ENCODE measurements around the gene SARDH.
"Not testable (repeated sequence)": the region's sequence is repeated elsewhere in the genome, so short reads cannot be mapped to it uniquely, and the experiment has no call there.

The SARDH gene

DNA sequence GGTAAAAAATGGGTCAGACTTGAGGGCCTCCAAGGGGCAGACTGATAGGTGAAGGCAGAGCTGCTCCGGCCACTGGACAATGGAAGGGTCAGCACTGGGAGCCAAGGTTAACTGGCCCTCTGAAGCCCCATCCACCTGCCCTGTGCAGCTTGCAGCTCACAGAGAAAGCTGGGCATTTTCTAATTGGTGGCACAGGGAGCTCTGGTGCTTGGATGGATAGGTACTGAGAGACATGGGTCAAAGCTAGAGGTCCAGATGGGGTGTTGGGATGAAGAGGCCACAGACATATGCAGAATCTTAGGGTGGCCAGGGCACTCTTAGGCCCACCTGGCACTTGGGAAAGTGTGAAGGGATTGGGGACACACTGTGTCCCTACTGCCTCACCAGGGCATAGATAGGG is 29.5 kb upstream of the SARDH start:
- Histone ChIP-seq H3K4me1 (ENCODE audit: control insufficient read depth, insufficient read depth, low read length, poor library complexity, severe bottlenecking) (no peaks in the 10 kb centered on the region), H3K27ac (ENCODE audit: insufficient read depth, low read length, poor library complexity, severe bottlenecking) (no peak overlapping the region), H3K27me3 (replicated peaks; ENCODE audit: control insufficient read depth, insufficient read depth, low read length, poor library complexity, severe bottlenecking) (no peaks in the 10 kb centered on the region), H3K4me3 (ENCODE audit: insufficient read depth, low read depth, low read length, poor library complexity, severe bottlenecking) (no peak overlapping the region), H3K36me3 (ENCODE audit: control insufficient read depth, insufficient read depth, low read length) (no peaks in the 10 kb centered on the region), H3K9me3 (ENCODE audit: control insufficient read depth, low read length) (peaks cover 3% of the 10 kb centered on the region)
- DNase-seq, result no peak

DNA sequence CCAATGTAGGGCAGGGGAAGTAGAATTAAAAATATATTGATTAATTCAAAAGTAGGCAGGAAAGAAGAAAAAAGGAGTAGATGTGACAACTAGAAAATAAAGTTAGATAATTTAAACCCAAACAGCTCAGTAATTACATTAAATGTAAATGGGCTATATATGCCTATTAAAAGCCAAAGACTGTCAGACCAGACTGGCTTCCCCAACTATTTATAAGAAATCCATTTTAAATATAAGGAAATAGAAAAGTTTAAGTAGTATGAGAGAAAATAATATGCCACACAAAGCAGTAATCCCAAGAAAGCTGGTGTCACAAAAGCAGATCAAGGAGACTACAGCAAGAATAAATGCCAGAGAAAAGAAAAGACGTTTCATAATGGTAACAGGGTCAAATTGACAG is 28.9 kb upstream of the SARDH start:
- H3K36me3 ChIP-seq (ENCODE audit: control insufficient read depth, insufficient read depth, low read length), result no peaks in the 10 kb centered on the region
- no peaks in the 10 kb centered on the region for H3K27me3 ChIP-seq (replicated peaks; ENCODE audit: control insufficient read depth, insufficient read depth, low read length, poor library complexity, severe bottlenecking)
- no peak overlapping the region for H3K4me3 ChIP-seq (ENCODE audit: insufficient read depth, low read depth, low read length, poor library complexity, severe bottlenecking)
- no peak overlapping the region for H3K27ac ChIP-seq (ENCODE audit: insufficient read depth, low read length, poor library complexity, severe bottlenecking)
- peaks cover 3% of the 10 kb centered on the region for H3K9me3 ChIP-seq (ENCODE audit: control insufficient read depth, low read length)
- H3K4me1 ChIP-seq (ENCODE audit: control insufficient read depth, insufficient read depth, low read length, poor library complexity, severe bottlenecking), result no peaks in the 10 kb centered on the region
- DNase-seq, result no peak

DNA sequence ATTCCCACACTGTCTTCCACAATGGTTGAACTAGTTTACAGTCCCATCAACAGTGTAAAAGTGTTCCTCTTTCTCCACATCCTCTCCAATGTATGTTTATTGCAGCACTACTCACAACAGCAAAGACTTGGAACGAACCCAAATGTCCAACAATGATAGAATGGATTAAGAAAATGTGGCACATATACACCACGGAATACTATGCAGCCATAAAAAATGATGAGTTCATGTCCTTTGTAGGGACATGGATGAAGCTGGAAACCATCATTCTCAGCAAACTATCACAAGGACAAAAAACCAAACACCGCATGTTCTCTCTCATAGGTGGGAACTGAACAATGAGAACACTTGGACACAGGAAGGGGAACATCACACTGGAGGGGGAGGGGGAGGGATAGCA is 28.1 kb upstream of the SARDH start:
- not testable (repeated sequence) for H3K27me3 ChIP-seq (replicated peaks; ENCODE audit: control insufficient read depth, insufficient read depth, low read length, poor library complexity, severe bottlenecking); H3K9me3 ChIP-seq (ENCODE audit: control insufficient read depth, low read length); H3K4me3 ChIP-seq (ENCODE audit: insufficient read depth, low read depth, low read length, poor library complexity, severe bottlenecking); H3K36me3 ChIP-seq (ENCODE audit: control insufficient read depth, insufficient read depth, low read length); H3K27ac ChIP-seq (ENCODE audit: insufficient read depth, low read length, poor library complexity, severe bottlenecking); DNase-seq; H3K4me1 ChIP-seq (ENCODE audit: control insufficient read depth, insufficient read depth, low read length, poor library complexity, severe bottlenecking)

DNA sequence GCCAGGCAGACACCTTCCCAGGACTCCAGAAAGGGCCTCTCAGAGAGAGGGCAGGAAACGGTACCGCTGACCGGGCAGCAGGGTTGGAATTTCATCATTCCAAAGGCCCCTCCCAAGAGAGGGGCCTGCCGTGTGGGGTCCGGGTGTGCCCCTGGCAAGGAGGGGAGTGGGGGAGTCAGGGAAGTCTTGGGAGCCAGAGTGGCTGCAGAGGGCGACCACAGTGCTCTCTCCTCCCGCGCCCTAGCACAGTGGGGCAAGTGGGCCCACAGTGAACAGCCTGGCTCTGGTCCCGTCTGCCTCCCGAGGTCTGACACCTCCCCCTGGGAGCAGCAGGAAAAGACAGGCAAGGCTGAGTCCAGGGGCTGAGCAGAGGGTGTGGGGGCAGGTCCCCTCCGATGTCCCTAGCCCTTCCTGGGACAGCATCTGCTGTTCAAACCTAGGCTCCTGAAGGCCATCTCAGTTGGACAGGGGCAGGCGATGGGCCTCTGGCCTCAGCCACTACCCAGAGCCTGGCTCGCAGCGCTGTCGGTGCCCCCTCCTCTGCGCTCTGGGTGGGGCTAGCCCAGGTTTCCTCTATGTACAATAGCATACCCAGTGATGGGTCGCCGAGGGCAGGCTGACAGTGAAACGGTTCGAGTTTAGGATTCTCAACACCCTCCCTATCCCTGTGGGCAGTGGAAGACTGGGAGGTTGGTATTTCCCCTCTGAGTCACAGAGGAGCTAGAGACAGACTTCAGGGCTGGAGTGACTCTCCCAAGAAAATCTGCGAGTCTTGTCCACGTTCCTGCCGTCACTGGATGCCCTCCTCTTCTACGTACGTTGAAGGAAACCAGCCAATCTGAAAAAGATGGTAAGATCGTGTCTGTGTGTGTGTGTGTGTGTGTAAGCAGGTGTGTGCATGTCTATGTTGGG is 25.4 kb upstream of the SARDH start:
- DNase-seq, result no peak

DNA sequence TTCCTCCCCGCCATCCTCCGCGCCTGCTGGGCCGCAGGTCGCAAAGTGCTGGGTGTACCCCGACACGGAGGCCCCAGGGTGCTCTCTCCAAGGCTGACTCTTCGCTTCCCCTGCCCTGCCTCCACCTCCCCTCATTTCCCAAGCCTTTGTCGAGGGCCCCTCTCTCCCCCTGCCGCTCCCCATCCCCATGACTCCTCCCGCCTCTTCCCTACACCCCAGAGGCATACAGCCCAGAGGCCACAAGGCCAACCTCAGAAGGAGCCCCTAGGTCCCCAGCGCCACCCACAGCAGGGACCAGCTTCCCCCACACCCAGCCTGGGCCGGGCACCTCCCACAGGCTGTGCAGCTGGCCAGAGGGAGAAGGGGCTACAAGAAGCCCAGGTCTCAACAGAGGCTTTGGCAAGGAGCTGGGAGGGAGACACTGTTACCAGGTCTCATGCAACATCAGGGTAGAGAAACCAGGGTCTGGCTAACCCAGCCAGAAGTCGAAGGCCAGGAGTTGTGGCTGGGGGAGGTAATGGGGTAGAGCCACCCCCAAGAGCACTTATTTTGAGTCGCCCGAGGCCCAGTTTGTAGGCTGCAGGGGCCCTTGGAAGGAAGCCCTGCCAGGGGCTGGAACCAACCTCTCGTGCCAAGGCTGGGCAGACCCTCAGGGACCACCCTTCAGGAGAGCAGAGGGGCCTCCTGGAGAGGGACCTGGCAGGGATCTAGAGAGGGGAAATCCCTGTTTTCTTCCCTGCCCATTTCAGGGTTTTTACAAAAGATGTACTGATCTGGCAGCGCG is 24.5 kb upstream of the SARDH start:
- no peaks in the 10 kb centered on the region for H3K36me3 ChIP-seq (ENCODE audit: control insufficient read depth, insufficient read depth, low read length)
- H3K27ac ChIP-seq (ENCODE audit: insufficient read depth, low read length, poor library complexity, severe bottlenecking), result no peak overlapping the region
- no peak for DNase-seq
- no peaks in the 10 kb centered on the region for H3K4me1 ChIP-seq (ENCODE audit: control insufficient read depth, insufficient read depth, low read length, poor library complexity, severe bottlenecking)
- H3K4me3 ChIP-seq (ENCODE audit: insufficient read depth, low read depth, low read length, poor library complexity, severe bottlenecking), result no peak overlapping the region
- H3K9me3 ChIP-seq (ENCODE audit: control insufficient read depth, low read length), result peaks cover 3% of the 10 kb centered on the region
- no peaks in the 10 kb centered on the region for H3K27me3 ChIP-seq (replicated peaks; ENCODE audit: control insufficient read depth, insufficient read depth, low read length, poor library complexity, severe bottlenecking)

More for the DNA sequence above, 25.4 kb upstream of the SARDH start:
- no peak overlapping the region for H3K4me3 ChIP-seq (ENCODE audit: insufficient read depth, low read depth, low read length, poor library complexity, severe bottlenecking)
- no peaks in the 10 kb centered on the region for H3K4me1 ChIP-seq (ENCODE audit: control insufficient read depth, insufficient read depth, low read length, poor library complexity, severe bottlenecking)
- H3K27me3 ChIP-seq (replicated peaks; ENCODE audit: control insufficient read depth, insufficient read depth, low read length, poor library complexity, severe bottlenecking), result no peaks in the 10 kb centered on the region
- no peak overlapping the region for H3K27ac ChIP-seq (ENCODE audit: insufficient read depth, low read length, poor library complexity, severe bottlenecking)
- H3K36me3 ChIP-seq (ENCODE audit: control insufficient read depth, insufficient read depth, low read length), result no peaks in the 10 kb centered on the region
- peaks cover 3% of the 10 kb centered on the region for H3K9me3 ChIP-seq (ENCODE audit: control insufficient read depth, low read length)

DNA sequence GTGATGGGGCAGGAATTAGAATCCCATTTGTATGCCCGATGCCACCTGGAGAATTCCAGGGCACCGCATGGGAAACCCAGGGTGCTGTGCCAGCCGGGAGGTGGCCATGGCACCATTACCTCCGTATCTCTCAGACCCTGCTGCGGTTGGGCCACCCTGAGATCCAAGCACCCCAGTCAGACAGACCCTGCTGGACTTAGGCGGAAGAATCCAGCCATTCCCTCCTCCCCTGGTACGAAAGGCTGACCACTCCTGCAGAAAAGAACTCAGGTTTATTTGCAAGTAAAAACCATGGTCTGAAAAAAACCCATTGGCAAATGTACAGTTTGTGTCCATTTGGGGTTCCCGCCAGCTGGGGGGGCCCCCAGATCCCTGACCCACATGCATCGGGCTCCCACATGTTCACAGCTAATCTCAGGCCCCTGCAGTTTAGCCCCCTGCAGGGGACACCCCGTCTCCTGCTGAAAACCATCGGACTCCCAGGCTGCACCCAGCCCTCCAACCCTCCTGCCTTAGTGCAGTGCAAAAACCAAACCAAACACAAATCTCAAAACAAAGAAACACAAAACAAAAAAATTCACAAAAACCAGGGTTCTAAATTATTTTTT is 23.6 kb upstream of the SARDH start:
- no peaks in the 10 kb centered on the region for H3K4me1 ChIP-seq (ENCODE audit: control insufficient read depth, insufficient read depth, low read length, poor library complexity, severe bottlenecking)
- H3K9me3 ChIP-seq (ENCODE audit: control insufficient read depth, low read length), result no peaks in the 10 kb centered on the region
- no peak overlapping the region for H3K27ac ChIP-seq (ENCODE audit: insufficient read depth, low read length, poor library complexity, severe bottlenecking)
- no peaks in the 10 kb centered on the region for H3K36me3 ChIP-seq (ENCODE audit: control insufficient read depth, insufficient read depth, low read length)
- no peak overlapping the region for H3K4me3 ChIP-seq (ENCODE audit: insufficient read depth, low read depth, low read length, poor library complexity, severe bottlenecking)
- H3K27me3 ChIP-seq (replicated peaks; ENCODE audit: control insufficient read depth, insufficient read depth, low read length, poor library complexity, severe bottlenecking), result no peaks in the 10 kb centered on the region
- DNase-seq, result no peak

DNA sequence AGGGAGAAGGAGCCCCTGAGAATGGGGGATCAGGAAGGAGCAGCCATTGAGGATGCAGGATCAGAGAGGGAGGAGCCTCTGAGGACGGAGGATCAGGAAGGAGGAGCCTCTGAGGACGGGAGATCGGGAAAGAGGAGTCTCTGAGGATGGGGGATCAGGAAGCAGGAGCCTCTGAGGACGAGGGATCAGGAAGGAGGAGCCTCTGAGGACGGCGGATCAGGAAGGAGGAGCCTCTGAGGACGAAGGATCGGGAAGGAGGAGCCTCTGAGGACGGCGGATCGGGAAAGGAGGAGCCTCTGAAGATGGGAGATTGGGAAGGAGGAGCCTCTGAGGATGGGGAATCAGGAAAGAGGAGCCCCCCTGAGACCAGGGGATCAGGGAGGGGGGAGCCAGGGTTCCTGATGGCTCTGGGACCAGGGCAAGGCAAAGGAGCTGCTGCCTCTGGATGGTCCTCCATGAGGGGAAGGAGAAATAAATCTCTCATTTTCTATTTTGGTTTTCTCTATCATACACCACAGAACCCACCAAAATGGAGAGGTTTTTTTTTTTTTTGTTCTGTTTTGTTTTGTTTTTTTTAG is 22.6 kb upstream of the SARDH start:
- Histone ChIP-seq H3K9me3 (ENCODE audit: control insufficient read depth, low read length) (no peaks in the 10 kb centered on the region), H3K4me1 (ENCODE audit: control insufficient read depth, insufficient read depth, low read length, poor library complexity, severe bottlenecking) (no peaks in the 10 kb centered on the region), H3K36me3 (ENCODE audit: control insufficient read depth, insufficient read depth, low read length) (no peaks in the 10 kb centered on the region), H3K27me3 (replicated peaks; ENCODE audit: control insufficient read depth, insufficient read depth, low read length, poor library complexity, severe bottlenecking) (no peaks in the 10 kb centered on the region), H3K27ac (ENCODE audit: insufficient read depth, low read length, poor library complexity, severe bottlenecking) (no peak overlapping the region), H3K4me3 (ENCODE audit: insufficient read depth, low read depth, low read length, poor library complexity, severe bottlenecking) (no peak overlapping the region)
- DNase-seq, result no peak

DNA sequence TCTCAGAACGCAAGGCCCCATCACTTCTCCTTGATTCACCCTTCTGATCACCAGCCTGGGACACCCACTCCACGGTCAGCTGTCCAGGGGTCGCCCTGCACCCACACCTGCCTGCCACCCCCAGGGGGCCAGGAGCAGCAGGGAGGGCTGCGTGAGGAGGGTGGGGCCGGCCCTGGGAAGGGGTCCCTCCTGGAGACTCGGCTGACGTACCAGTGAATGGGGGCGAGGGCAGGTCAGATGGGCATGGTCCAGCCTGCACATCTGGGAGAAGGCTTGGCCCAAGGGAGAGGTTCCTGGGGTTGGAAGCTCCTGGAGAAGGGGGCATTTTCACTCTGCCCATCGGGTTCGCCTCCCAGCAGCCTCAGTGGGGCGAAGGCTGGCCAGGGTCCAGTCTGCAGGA is 21.8 kb upstream of the SARDH start:
- Histone ChIP-seq H3K27me3 (replicated peaks; ENCODE audit: control insufficient read depth, insufficient read depth, low read length, poor library complexity, severe bottlenecking) (no peaks in the 10 kb centered on the region), H3K4me3 (ENCODE audit: insufficient read depth, low read depth, low read length, poor library complexity, severe bottlenecking) (no peak overlapping the region), H3K27ac (ENCODE audit: insufficient read depth, low read length, poor library complexity, severe bottlenecking) (no peak overlapping the region), H3K36me3 (ENCODE audit: control insufficient read depth, insufficient read depth, low read length) (no peaks in the 10 kb centered on the region), H3K9me3 (ENCODE audit: control insufficient read depth, low read length) (no peaks in the 10 kb centered on the region), H3K4me1 (ENCODE audit: control insufficient read depth, insufficient read depth, low read length, poor library complexity, severe bottlenecking) (no peaks in the 10 kb centered on the region)
- DNase-seq, result no peak

DNA sequence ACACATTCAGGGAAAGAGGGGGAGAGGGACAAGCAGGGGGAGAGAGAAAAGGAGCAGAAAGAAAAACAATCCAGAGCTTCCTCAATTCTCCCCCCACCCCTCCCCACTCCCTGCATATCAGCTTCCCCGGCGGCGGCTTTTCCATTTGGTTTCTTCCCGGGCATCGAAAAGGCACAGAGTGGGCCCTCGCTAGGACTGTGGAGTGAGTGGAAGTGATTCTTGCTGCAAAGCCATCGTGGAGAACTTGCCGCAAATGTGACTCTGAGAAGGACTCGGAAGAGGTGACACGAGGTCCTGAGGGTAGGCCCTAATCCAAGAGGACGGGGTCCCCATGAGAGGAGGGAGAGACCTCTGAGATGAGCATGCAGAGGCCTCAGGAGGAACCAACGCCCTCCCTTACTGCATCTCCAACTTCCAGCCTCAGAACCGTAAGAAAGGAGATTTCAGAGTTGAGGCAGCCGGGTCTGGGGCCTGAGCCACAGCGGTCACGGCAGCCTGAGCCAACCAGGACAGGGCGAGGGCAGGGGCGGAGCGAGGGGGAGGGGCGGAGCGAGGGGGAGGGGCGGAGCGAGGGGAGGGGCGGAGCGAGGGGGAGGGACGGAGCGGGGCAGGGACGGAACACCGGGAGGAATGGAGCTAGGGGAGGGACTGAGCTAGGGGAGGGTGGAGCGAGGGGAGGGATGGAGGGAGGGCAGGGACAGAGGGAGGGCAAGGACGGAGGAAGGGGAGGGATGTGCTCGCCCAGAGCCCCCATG is 21.2 kb upstream of the SARDH start:
- Histone ChIP-seq H3K9me3 (ENCODE audit: control insufficient read depth, low read length) (no peaks in the 10 kb centered on the region), H3K4me3 (ENCODE audit: insufficient read depth, low read depth, low read length, poor library complexity, severe bottlenecking) (no peak overlapping the region), H3K4me1 (ENCODE audit: control insufficient read depth, insufficient read depth, low read length, poor library complexity, severe bottlenecking) (no peaks in the 10 kb centered on the region), H3K27me3 (replicated peaks; ENCODE audit: control insufficient read depth, insufficient read depth, low read length, poor library complexity, severe bottlenecking) (no peaks in the 10 kb centered on the region), H3K27ac (ENCODE audit: insufficient read depth, low read length, poor library complexity, severe bottlenecking) (no peak overlapping the region), H3K36me3 (ENCODE audit: control insufficient read depth, insufficient read depth, low read length) (no peaks in the 10 kb centered on the region)
- DNase-seq, result no peak

Measured in effector memory CD4-positive, alpha-beta T cell (primary cell).